Adipocyte (in vitro differentiated cells): ENCODE results near the gene EPSTI1.

ENCODE experiments used
- DNase-seq: peaks from one replicate; pipeline ENCODE4 v3.0.0-alpha.2; 2015; ENCODE audit warnings: low read depth
- H3K27me3 ChIP-seq: replicated peaks from 2 replicates; pipeline ENCODE4 v1.7.0; 2013; ENCODE audit warnings: mild to moderate bottlenecking, low read length, moderate library complexity; ENCODE audit not compliant: control insufficient read depth, insufficient read depth
- H3K36me3 ChIP-seq: 2 replicates; pipeline ENCODE4 v1.7.0; 2013; ENCODE audit warnings: low read length, mild to moderate bottlenecking, moderate library complexity; ENCODE audit not compliant: control insufficient read depth, insufficient read depth, severe bottlenecking
- H3K4me1 ChIP-seq: 2 replicates; pipeline ENCODE4 v1.7.0; 2013; ENCODE audit warnings: mild to moderate bottlenecking, low read length, moderate library complexity; ENCODE audit not compliant: control insufficient read depth, insufficient read depth
- H3K4me3 ChIP-seq: 2 replicates; pipeline ENCODE4 v1.7.0; 2013; ENCODE audit warnings: mild to moderate bottlenecking, low read length, moderate library complexity
- H3K9ac ChIP-seq: 2 replicates; pipeline ENCODE4 v1.7.0; 2013; ENCODE audit warnings: mild to moderate bottlenecking, low read length, moderate library complexity
- H3K9me3 ChIP-seq: 2 replicates; pipeline ENCODE4 v1.7.0; 2013; ENCODE audit warnings: mild to moderate bottlenecking, low read length, moderate library complexity; ENCODE audit not compliant: control insufficient read depth

Gene EPSTI1

DNA sequence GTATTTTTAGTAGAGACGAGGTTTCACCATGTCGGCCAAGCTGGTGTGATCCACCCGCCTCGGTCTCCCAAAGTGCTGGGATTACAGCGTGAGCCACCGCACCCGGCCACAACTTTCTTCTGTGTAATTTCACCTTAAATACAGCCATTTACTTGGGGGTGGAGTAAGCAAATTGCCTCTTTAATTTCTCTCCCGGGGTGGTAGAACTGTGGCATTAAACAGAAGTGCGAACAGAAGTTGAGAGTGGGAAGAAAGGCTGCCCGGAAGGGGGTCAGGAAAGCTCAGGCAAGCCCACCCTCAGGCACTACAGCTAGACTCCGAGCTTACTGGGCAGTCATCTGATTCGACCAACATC is 30.9 kb upstream of the EPSTI1 start:
- peaks cover 30% of the 10 kb centered on the region for H3K4me1 ChIP-seq
- peak overlapping the region; percentile 83 for H3K9ac ChIP-seq
- DNase-seq: no peak
- H3K9me3 ChIP-seq: no peaks in the 10 kb centered on the region
- H3K27me3 ChIP-seq: no peaks in the 10 kb centered on the region
- peaks cover under 1% of the 10 kb centered on the region for H3K36me3 ChIP-seq
- peak overlapping the region; percentile 86 for H3K4me3 ChIP-seq

- no peaks in the 10 kb centered on the region for H3K27me3 ChIP-seq
- no peak overlapping the region for H3K9ac ChIP-seq
- no peaks in the 10 kb centered on the region for H3K36me3 ChIP-seq
- peak; percentile 63 for DNase-seq
- peaks cover 30% of the 10 kb centered on the region for H3K4me1 ChIP-seq
- no peak overlapping the region for H3K4me3 ChIP-seq
- no peaks in the 10 kb centered on the region for H3K9me3 ChIP-seq
Measured at GRCh38 chr13:43021926-43022670, 30.1 kb upstream of the EPSTI1 start.

DNA sequence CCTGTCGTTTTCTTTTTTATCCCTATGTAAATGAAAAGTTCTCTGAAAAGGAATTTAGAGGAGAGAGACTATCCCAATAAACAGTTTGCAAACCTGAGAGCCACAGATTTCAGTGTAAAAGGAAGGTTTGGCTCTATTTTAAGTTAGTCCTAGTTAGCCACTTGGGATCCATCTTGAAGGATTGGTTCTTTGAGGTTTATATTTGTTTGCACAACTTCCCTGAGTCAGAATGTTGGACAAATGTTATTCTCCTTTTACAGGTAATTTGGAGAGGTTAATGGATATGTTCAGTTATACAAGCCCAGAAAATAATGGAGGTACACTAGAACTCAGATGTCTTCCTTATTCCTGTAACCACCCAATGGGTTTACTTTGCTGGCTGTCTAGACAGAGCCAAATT is 28.8 kb upstream of the EPSTI1 start:
- Histone ChIP-seq H3K9me3 (no peaks in the 10 kb centered on the region), H3K27me3 (no peaks in the 10 kb centered on the region), H3K4me1 (peaks cover 20% of the 10 kb centered on the region), H3K4me3 (no peak overlapping the region), H3K36me3 (no peaks in the 10 kb centered on the region), H3K9ac (no peak overlapping the region)
- no peak for DNase-seq

DNA sequence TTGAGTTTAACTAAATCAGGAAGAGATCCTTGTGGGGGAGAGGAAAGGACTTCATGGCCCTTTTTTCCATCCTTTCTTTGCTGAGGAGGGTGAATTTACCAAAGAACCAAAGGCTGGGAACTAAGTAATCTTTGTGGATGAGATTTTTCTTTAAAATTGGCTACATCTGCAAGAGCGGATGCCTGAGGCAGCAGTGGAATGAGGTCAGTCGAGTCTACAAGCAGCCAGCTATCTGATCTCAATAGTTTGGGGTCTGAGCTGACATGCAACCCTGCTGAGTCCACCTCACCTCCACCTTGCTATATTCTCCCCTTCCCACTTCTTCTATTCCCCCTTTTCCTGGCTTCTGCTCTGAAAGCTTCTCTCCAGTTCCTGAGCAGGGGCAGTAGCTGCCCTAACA is 27.8 kb upstream of the EPSTI1 start:
- H3K9me3 ChIP-seq: no peaks in the 10 kb centered on the region
- H3K36me3 ChIP-seq: no peaks in the 10 kb centered on the region
- no peaks in the 10 kb centered on the region for H3K27me3 ChIP-seq
- H3K4me1 ChIP-seq: peaks cover 20% of the 10 kb centered on the region
- no peak overlapping the region for H3K9ac ChIP-seq
- H3K4me3 ChIP-seq: no peak overlapping the region
- DNase-seq: peak; percentile 54

DNA sequence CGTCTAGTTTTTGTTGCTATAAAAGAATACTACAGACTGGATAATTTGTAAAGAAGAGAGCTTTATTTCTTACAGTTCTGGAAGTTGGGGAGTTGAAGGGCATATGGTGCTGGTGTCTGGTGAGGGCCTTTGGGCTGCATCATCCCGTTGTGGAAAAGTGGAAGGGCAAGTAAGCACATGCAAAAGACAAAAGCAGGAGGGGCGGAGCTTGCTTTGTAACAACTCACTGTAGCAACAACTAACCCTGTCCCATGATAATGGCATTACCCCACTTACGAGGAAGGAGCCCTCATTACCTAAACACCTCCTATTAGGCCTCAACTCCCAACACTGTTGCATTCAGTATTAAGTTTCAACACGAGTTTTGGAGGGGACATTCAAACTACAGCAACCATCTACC is 24.2 kb upstream of the EPSTI1 start:
- DNase-seq: no peak
- Histone ChIP-seq H3K27me3 (no peaks in the 10 kb centered on the region), H3K9me3 (no peaks in the 10 kb centered on the region), H3K4me1 (peaks cover 9% of the 10 kb centered on the region), H3K4me3 (no peak overlapping the region), H3K9ac (no peak overlapping the region), H3K36me3 (no peaks in the 10 kb centered on the region)

DNA sequence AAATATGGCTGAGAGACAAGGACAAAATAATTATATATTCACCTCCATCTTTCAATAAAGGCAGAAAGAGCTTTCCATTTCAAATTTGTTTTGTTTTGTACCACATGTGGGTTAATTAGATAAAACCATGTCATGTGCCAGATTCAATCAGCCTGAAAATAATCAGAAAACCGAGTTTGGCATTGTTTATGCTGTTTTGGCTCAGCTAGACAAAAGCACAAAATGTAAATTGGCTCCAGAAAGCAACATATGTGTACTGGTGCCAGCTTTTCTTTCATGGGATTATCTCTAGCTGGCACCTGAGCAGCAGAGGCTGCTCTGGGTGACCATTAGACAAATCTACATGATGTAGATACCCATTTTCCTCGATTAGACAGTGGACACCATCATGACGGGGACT is 22.1 kb upstream of the EPSTI1 start:
- Histone ChIP-seq H3K27me3 (no peaks in the 10 kb centered on the region), H3K4me3 (no peak overlapping the region), H3K9ac (no peak overlapping the region), H3K4me1 (peaks cover 12% of the 10 kb centered on the region), H3K9me3 (no peaks in the 10 kb centered on the region), H3K36me3 (no peaks in the 10 kb centered on the region)
- DNase-seq: peak; percentile 51

DNA sequence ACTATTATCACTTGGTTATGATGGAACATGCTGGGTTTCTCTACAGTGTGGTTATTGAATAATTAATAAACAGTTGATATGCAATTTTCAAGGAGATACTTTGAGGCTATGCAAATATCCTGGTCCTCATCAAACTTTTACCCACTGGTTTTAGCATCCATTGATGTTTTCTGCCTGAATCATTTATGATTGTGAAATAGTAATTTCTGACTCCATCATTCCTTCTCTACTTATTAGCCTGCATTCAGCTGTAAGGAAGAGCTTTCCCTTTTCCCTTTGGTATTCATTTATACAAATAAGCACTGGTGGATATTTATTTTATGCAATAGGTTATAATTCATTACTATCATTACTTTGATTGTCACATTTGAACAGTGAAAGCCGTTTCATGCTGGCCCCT is 17.5 kb upstream of the EPSTI1 start:
- H3K9me3 ChIP-seq: no peaks in the 10 kb centered on the region
- peaks cover 52% of the 10 kb centered on the region for H3K4me1 ChIP-seq
- peak overlapping the region; percentile 13 for H3K9ac ChIP-seq
- no peaks in the 10 kb centered on the region for H3K36me3 ChIP-seq
- no peaks in the 10 kb centered on the region for H3K27me3 ChIP-seq
- H3K4me3 ChIP-seq: no peak overlapping the region
- peak; percentile 71 for DNase-seq

DNA sequence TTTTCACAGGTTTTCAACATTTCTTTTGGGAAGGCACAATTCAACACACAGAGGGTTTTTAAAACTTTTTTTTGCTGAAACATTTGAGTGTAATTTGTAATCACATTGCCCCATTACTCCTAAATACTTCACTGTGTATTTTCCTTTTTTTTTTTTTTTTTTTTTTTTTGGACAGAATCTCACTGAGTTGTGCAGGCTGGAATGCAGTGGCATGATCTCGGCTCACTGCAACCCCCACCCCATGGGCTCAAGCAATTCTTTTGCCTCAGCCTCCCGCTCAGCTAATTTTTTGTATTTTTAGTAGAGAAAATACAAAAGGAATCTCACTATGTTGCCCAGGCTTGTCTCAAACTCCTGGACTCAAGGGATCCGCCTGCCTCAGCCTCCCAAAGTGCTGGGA is 16.6 kb upstream of the EPSTI1 start:
- no peak overlapping the region for H3K4me3 ChIP-seq
- peak overlapping the region; percentile 65 for H3K9ac ChIP-seq
- no peak for DNase-seq
- no peaks in the 10 kb centered on the region for H3K9me3 ChIP-seq
- no peaks in the 10 kb centered on the region for H3K36me3 ChIP-seq
- peaks cover 52% of the 10 kb centered on the region for H3K4me1 ChIP-seq
- H3K27me3 ChIP-seq: no peaks in the 10 kb centered on the region

DNA sequence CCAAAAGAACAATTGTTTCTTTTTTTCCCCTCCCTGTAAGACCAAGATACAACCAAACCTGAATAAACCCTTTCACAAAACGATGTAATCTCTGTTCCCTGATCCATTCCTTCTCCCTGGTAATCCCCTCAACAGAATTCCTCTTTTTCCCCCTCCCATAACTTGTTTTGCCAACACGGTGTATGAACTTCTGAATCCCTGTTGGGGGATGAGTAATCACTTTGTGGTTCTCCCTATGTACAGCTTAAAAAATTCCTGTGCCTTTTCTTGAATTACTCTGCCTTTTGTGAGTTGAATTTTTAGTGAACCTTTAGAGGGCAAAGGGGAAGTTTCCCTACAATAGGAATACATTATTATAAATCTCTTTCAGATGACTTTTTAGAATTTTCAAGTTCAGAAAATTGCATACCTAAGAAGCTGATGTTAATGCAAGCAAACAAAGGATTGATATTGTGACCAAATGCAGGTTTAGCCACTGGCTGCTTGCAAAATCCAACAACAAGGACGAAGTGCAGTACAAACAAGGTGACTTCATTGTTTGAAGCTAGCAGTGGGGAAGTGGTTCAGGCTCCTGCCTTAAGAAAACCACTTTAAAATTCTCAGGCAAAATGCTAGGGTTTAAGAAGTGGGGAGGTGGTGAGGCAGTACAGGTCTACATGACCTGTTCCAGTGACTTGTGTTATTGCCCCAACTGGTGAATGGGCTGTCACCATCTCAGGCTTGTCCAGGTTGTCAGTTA is 15.0 kb upstream of the EPSTI1 start:
- Histone ChIP-seq H3K4me3 (peak overlapping the region; percentile 14), H3K9ac (peak overlapping the region; percentile 49), H3K4me1 (peaks cover 52% of the 10 kb centered on the region), H3K9me3 (no peaks in the 10 kb centered on the region), H3K27me3 (no peaks in the 10 kb centered on the region), H3K36me3 (no peaks in the 10 kb centered on the region)
- DNase-seq: peak; percentile 71

GRCh38 chr13:43005460-43006236 is 13.6 kb upstream of the EPSTI1 start:
- Histone ChIP-seq H3K4me1 (peaks cover 52% of the 10 kb centered on the region), H3K27me3 (no peaks in the 10 kb centered on the region), H3K9me3 (no peaks in the 10 kb centered on the region), H3K4me3 (peak overlapping the region; percentile 8), H3K36me3 (no peaks in the 10 kb centered on the region), H3K9ac (peak overlapping the region; percentile 48)
- peak; percentile 68 for DNase-seq

GRCh38 chr13:43003729-43004128 is 11.7 kb upstream of the EPSTI1 start:
- Histone ChIP-seq H3K9ac (no peak overlapping the region), H3K4me3 (no peak overlapping the region), H3K4me1 (peaks cover 36% of the 10 kb centered on the region), H3K27me3 (no peaks in the 10 kb centered on the region), H3K9me3 (no peaks in the 10 kb centered on the region), H3K36me3 (no peaks in the 10 kb centered on the region)
- no peak for DNase-seq
